ENCODE data around the gene PARN. TPM values are rescaled to one million over a fixed set of nuclear protein-coding genes. Genes with fewer than 3 reads are reported as not detected.

Gene PARN
- total RNA-seq, 2 donors from 2014 or later = 24.3 to 29.8 TPM

- ATAC-seq (no peak), DNase-seq (no peak)
- intact Hi-C loops (cut with DNase I, micrococcal nuclease) = no loop called here
These were observed 116.5 kb downstream of the PARN start for GRCh38 chr16:14513389-14514107.

- intact Hi-C loops (cut with DNase I, micrococcal nuclease) = no loop called here
- DNase-seq (no peak), ATAC-seq (no peak)
These were observed 118.3 kb downstream of the PARN start for GRCh38 chr16:14511800-14512135.

- ATAC-seq = no peak
- intact Hi-C loops (cut with DNase I, micrococcal nuclease) = no loop called here
- DNase-seq = no peak
These were observed 118.9 kb downstream of the PARN start for GRCh38 chr16:14510939-14511799.

- DNase-seq (no peak), ATAC-seq (no peak)
- intact Hi-C loops (cut with DNase I, micrococcal nuclease) = no loop called here
These were observed 119.5 kb downstream of the PARN start for GRCh38 chr16:14510581-14510938.

GRCh38 chr16:14509675-14510132 lies 120.4 kb downstream of the PARN start:
- DNase-seq (no peak), ATAC-seq (no peak)
- intact Hi-C loops (cut with DNase I, micrococcal nuclease) = no loop called here

GRCh38 chr16:14509055-14509454 lies 121.0 kb downstream of the PARN start:
- intact Hi-C loops (cut with DNase I, micrococcal nuclease) = no loop called here
- no peak for ATAC-seq
- no peak for DNase-seq

GRCh38 chr16:14505846-14506245 lies 124.2 kb downstream of the PARN start:
- intact Hi-C loops (cut with DNase I, micrococcal nuclease) = no loop called here
- no peak for ATAC-seq

GRCh38 chr16:14502932-14503741 lies 126.9 kb downstream of the PARN start:
- ATAC-seq = no peak
- intact Hi-C loops (cut with DNase I, micrococcal nuclease) = no loop called here
- DNase-seq = no peak

More at GRCh38 chr16:14505846-14506245, 124.2 kb downstream of the PARN start:
- no peak for DNase-seq

- intact Hi-C loops (cut with DNase I, micrococcal nuclease) = no loop called here
- DNase-seq (no peak), ATAC-seq (no peak)
These were observed 127.7 kb downstream of the PARN start for GRCh38 chr16:14502256-14502875.

- peak; percentile 85 for ATAC-seq
- intact Hi-C loops (cut with DNase I, micrococcal nuclease) = no loop called here
- peak; percentile 72 to 80 for DNase-seq
These were observed 128.5 kb downstream of the PARN start for GRCh38 chr16:14501331-14502255.

- DNase-seq (no peak), ATAC-seq (no peak)
- intact Hi-C loops (cut with DNase I, micrococcal nuclease) = no loop called here
These were observed 129.3 kb downstream of the PARN start for GRCh38 chr16:14500791-14501190.

- intact Hi-C loops (cut with DNase I, micrococcal nuclease) = no loop called here
- ATAC-seq = no peak
These were observed 130.9 kb downstream of the PARN start for GRCh38 chr16:14499110-14499509.

GRCh38 chr16:14497245-14498082 lies 132.6 kb downstream of the PARN start:
- ATAC-seq (no peak), DNase-seq (no peak)

More at GRCh38 chr16:14499110-14499509, 130.9 kb downstream of the PARN start:
- DNase-seq = no peak

GRCh38 chr16:14496786-14497185 lies 133.3 kb downstream of the PARN start:
- intact Hi-C loops (cut with DNase I, micrococcal nuclease) = no loop called here
- ATAC-seq (no peak), DNase-seq (no peak)

More at GRCh38 chr16:14497245-14498082, 132.6 kb downstream of the PARN start:
- intact Hi-C loops (cut with DNase I, micrococcal nuclease) = no loop called here

GRCh38 chr16:14496047-14496770 lies 133.9 kb downstream of the PARN start:
- DNase-seq = no peak
- intact Hi-C loops (cut with DNase I, micrococcal nuclease) = no loop called here
- ATAC-seq = no peak

GRCh38 chr16:14495213-14496046 lies 134.6 kb downstream of the PARN start:
- intact Hi-C loops (cut with DNase I, micrococcal nuclease) = no loop called here
- DNase-seq (no peak), ATAC-seq (no peak)
